Effector CD8-positive, alpha-beta T cell (primary cell): ENCODE data around the gene PEX14.

Experiments used
- DNase-seq: peaks from one replicate; lab custom pipeline; 2025; lab: John Stamatoyannopoulos, UW

PEX14 gene

GRCh38 chr1:10646347-10646861 is 171.7 kb downstream of the PEX14 start:
- no peak for DNase-seq

DNA sequence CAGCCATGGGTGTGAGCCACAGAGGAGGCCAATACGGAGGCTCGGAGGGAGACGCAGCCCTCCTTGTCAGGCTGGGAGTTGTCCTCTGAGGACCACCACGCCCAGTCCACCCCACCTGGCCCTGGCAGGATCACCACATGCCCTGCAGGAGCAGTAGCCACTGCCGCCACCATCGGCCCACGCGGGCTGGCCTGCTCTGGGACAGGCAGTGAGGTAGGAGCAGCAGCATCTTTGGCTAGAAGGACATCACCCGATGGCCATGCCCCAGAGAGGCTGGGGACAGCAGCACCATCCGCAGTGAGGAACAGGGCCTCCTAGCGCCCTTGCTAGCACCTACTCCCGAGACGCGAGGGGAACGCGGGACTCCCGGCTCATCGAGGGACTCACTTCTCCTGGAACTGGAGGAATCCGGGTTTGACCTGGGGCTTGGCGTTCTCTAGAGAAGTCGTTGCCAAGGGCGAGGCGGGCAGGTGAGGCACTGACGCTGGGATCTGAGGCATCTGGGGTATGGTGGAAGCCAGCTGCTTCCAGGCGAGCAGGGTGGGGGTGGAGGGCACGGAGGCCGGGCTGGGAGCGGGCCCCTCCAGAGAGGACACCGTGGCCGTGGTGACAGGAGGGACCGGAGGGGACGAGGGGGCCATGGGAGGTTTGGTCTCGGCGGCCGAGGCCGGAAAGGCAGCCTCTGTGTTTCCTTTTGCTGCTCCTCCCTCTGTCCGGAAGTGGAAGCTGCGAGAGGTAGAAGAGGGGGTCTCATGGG is 172.8 kb downstream of the PEX14 start:
- no peak for DNase-seq

DNA sequence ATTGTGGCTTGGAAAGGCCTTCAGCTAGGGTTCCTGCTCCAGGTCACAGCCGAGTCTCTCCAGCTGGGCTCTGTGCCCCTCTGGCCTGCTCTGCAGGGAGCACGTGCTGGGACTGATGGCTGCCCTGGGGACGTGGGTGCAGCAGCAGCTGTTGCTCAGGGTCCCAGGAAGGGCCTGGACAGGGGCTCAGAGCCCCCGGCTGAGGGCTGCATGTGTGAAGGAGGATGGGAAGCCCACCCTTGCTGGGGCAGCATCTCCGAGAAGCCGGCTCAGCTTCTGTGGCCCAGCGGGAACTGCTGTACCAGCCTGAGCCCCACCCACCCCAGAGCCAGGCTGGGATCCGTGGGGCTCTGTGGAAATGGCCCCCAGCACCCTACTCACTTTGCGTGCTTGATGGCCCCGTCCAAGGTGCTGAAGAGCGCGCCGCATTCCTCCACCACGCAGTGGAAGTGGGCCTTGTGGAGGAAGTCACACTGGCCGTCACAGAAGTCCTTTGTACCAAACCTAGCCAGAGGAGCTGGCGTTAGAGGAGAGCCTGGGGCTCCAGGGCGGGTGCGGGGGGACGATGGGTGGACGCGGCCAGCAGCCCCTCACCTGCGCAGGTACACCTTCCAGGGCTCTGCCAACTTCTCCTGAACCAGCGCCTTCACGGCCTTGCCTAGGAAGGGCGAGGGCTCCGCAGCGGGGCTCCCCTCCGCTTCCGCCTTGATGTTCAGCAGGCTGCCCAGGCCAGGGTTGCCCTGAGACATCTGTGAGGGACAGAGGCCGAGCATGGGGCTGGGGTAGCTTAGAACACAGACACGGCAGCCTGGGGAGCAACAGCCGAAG is 174.2 kb downstream of the PEX14 start:
- no peak for DNase-seq

DNA sequence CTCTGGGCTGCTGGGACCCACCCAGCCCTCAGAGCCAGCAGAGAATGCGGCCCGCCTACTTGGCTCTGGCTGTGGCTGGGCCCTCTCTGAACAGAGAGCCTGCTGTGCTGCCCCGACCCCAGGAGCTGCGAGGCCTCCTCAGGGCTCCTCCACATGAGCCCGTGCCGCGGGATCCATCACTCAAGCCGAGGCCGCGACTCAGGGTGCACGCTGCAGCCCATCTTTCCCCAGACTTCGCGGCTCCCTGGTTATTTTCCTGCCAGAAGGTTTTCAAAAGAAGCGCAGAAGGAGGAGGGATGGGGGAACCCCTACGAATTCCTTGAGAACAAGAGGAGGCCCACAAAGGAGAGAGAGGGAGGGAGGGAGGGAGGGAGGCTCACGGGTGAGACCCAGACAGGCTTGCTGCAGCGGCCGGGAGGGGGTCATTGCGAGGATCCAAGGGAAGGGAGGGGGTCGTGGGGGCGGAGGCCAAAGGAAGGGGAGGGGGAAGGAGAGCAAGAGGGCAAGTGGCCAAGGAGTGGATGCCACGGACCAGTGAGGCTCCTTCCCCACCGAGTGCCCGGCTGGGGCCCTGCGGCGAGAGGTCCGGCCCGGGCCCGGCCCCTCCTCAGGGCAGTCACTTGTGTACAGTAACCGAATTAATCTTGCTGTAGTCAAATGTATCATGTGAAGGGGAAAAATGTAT is 174.9 kb downstream of the PEX14 start:
- no peak for DNase-seq

GRCh38 chr1:10650556-10651388 is 176.0 kb downstream of the PEX14 start:
- DNase-seq = no peak

DNA sequence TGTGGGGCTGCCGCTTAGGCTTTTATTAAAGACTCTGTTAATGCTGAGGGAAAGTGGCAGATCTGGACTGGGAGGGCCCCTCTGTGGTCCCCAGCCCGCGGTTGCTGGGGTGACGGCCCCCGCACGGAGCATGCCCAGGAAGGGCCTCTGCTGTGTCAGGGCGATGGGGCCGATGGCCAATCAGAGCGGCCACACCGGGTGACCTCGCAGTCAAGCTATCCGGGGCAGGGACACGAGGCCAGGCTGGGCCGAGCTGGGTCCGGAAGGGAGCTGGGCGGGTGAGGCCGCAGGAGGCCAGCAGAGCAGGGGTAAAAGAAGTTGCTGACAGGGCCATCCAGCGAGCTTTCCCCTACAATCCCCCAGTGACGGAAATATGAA is 176.6 kb downstream of the PEX14 start:
- DNase-seq = no peak

DNA sequence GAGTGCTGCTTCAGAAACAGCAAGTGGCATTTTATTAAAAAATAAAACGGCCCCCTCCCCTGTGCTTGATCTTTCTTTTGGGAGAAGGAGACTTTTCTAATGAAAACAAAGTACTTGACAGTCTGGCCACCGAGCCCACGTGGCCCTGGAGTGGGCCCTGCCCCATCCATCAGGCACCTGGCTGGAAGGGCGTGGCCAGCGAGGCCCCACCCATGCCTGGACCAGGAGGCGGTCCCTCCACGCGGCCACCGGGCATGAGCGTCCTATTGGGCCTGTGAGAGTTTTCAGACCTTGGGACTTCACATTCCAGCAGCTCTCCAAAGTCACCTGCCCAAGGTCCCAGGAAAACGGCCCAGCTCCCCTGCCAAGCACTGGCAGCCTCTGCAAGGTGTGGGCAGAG is 177.0 kb downstream of the PEX14 start:
- no peak for DNase-seq

DNA sequence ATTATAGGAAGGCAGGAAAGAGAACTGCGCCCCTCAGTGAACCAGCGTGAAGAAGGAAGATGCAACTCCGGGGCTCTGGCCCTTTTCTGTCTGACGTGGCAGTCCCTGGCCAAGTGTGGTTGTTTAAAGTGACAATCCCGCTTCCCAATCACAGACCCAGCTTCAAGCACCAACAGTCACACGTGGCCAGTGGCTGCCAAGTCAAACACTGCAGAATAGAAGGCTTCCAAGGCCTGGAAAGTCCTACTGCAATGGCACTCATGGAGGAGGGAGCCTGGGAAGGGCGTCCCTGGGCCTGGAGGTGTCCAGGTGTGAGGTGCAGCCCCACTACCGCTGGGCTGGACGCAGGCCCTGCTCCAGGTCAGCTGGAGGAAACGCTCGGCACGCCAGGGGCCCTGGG is 177.9 kb downstream of the PEX14 start:
- DNase-seq = no peak

DNA sequence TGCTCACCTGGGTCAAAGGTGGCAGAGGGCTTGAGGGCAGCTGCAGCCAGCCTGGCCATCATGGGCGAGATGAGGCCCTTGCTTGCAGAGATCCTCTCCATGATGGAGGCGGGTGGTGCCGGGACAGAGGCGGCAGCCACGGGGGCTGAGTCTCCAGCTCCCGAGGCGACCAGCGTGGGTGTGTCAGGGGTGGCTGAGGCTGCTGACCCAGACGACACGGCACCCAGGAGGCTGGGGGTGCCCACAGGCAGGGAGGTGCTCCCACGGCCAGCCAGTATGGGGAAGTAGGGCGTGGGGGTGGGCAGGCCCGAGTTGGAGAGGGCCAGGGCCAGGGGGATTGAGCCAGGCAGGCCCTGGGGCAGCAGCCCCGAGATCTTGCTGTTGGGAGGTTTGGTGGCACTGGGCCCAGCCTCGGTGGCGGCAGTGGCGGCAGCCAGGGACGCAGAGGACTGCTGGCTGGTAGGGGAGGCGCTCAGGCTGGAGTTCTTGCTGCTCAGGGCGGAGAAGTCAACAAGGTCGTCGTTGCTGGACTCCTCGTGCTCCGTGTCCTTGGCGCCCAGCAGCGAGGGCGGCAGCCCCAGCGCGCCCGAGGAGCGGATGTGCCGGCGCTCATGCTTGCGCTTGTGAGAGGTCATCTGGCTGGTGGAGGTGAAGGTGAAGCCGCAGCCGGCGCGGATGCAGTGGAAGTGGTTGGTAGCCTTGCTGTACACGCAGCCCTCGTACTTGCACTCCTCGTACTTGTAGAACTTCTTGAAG is 178.8 kb downstream of the PEX14 start:
- no peak for DNase-seq

DNA sequence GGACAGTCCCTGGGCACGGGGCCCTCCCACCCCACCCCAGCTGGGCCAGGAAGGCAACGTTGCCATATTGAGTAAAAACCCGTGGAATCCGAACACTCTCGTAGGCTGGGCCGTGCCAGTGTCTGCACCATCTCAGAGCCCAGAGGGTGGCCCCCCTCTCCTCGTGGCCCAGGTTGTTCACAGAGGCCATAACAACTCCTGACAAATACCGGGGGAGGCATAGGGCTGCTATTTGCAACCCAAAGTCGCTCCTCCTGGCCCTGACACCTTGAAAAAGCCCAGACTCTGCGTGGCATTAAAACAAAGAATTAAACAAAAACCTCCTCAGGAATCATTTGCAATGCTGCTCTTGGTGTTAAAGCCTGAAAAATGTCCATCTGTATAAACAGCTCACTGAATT is 180.3 kb downstream of the PEX14 start:
- DNase-seq = no peak

DNA sequence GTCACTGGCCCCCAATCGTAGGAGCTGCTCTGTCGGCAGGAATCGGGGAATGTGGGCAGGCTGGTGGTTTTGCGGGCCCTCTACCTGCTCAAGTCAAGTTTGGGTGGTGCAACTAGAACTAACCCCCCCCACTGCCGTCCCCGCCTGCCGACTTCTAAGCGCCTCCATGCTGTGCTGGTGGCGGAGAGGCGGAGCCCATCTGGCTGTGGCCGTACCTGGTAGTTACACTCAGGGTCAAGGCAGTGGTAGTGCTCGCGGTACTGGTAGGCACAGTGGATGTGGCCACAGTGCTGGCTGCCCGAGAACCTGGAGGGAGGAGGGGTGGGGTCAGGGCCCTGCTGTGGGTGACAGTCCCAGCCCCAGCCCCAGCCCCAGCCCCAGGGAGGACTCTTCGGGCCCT is 181.7 kb downstream of the PEX14 start:
- DNase-seq = no peak

- DNase-seq = no peak
Measured at GRCh38 chr1:10657088-10657847, 182.5 kb downstream of the PEX14 start.

DNA sequence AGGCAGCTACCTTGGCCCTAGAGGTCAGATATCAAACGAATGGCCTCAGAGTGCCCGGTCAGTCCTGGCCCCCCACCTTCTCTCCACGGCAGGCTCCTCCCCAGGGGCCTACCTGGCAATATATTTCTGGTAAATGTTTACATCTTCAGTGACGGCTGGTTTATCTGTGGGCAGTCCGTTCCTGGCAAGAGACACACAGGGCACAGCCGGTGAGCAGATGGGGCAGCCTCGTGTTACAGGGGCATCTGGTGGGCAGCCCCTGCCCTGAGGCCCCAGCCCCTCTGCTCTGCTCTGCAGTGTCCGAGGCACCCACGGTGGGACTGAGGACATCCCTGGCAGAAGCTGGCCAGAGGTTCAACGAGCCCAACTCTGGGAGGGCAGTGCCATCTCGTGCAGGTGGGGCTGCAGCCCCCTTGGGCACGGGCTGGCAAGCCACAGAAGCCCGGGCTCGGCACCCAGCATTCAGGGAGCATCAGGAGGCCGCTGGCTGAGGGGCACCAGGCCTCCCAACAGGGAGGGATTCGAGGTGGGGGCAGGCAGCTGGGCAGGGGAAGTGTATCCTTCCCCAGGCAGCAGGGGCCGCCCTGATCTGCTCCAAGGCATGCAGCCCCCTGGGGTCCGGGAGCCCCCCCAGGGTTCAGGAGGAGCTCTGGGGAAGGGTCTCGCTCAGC is 183.8 kb downstream of the PEX14 start:
- DNase-seq = no peak

- DNase-seq = no peak
Measured at GRCh38 chr1:10659218-10659617, 184.5 kb downstream of the PEX14 start.

GRCh38 chr1:10659646-10660540 is 185.1 kb downstream of the PEX14 start:
- no peak for DNase-seq

DNA sequence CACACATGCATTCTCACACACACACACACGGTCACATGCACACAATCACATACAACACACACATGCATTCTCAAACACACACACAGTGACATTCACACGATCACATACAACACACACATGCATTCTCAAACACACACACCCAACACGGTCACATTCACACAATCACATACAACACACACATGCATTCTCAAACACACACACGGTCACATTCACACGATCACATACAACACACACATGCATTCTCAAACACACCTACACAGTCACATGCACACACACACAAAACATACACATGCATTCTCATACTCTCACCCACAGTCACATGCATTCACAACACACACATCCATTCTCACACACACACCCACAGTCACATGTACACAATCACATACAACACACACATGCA is 186.7 kb downstream of the PEX14 start:
- DNase-seq = no peak

GRCh38 chr1:10662090-10662688 is 187.4 kb downstream of the PEX14 start:
- no peak for DNase-seq
